Astrocyte of the spinal cord (primary cell): Measurements from ENCODE around the gene SLC22A7.

ENCODE experiments used
- DNase-seq: peaks from one replicate; pipeline ENCODE4 v3.0.0; 2011; ENCODE audit warnings: low read depth, low spot score
- H3K4me3 ChIP-seq: 2 replicates; pipeline ENCODE4 v1.5.1; 2011; ENCODE audit warnings: low read depth, mild to moderate bottlenecking, low read length, moderate library complexity
- CTCF ChIP-seq: IDR thresholded peaks from 2 replicates; pipeline ENCODE4 v1.5.1; 2012; ENCODE audit warnings: low read depth, mild to moderate bottlenecking, low read length, inconsistent platforms
- in situ Hi-C: cut with HindIII; loops from 2 replicates; pipeline ENCODE4 v1.10.0; 2017; ENCODE audit warnings: low sequenced_read_pairs

SLC22A7 gene

GRCh38 chr6:43273707-43274106, 24.4 kb upstream of the SLC22A7 start:
- H3K4me3 ChIP-seq, result no peak overlapping the region
- no peak for DNase-seq
- in situ Hi-C loops, result no loop called here
- TF ChIP-seq CTCF, result no peak

DNA sequence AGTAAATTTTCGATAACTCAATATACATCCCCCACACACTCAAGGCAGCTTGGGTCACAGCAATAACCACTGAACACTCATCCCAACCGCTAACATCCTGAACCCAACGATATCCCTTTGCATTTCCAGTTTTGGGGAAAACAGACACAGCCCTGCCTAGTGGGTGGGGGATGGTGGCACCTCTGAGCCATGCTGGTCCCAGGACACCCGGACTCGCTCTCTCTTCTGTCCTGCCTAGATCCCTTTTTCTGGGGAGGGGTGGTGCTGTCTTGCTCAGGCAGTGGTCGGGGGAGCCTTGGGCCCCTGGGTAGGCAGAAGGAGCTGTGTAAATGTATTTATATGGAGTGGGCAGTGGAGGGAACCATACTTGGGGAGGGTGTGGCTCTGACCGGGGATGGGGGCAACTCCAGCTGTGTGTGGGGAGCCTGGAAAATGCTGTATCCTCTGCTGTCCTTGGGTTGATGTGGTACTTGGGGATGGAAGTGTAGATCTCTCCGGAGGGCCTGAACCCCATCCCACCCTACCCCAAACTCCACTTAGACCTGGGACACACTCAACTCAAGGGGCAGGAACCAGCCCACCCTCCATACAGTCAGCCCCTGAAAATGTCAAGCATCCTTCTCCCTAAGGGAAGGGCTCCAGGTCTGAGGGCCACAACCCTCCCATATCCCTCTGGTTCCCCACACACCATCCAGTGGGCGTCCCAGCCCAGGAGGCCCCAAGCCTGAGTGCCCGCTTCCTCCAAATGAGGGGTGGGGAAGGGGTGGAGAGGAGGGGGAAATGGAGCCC, 23.7 kb upstream of the SLC22A7 start:
- no peak for TF ChIP-seq CTCF

GRCh38 chr6:43274916-43275597, 23.0 kb upstream of the SLC22A7 start:
- no peak for DNase-seq
- peak overlapping the region; percentile 17 for H3K4me3 ChIP-seq

More for the DNA sequence above, 23.7 kb upstream of the SLC22A7 start:
- in situ Hi-C loops, result no loop called here
- DNase-seq, result no peak
- no peak overlapping the region for H3K4me3 ChIP-seq

GRCh38 chr6:43275801-43276576, 22.1 kb upstream of the SLC22A7 start:
- in situ Hi-C loops, result no loop called here
- TF ChIP-seq CTCF, result no peak
- DNase-seq, result no peak
- no peak overlapping the region for H3K4me3 ChIP-seq

More at GRCh38 chr6:43274916-43275597, 23.0 kb upstream of the SLC22A7 start:
- TF ChIP-seq CTCF, result no peak
- in situ Hi-C loops, result no loop called here

DNA sequence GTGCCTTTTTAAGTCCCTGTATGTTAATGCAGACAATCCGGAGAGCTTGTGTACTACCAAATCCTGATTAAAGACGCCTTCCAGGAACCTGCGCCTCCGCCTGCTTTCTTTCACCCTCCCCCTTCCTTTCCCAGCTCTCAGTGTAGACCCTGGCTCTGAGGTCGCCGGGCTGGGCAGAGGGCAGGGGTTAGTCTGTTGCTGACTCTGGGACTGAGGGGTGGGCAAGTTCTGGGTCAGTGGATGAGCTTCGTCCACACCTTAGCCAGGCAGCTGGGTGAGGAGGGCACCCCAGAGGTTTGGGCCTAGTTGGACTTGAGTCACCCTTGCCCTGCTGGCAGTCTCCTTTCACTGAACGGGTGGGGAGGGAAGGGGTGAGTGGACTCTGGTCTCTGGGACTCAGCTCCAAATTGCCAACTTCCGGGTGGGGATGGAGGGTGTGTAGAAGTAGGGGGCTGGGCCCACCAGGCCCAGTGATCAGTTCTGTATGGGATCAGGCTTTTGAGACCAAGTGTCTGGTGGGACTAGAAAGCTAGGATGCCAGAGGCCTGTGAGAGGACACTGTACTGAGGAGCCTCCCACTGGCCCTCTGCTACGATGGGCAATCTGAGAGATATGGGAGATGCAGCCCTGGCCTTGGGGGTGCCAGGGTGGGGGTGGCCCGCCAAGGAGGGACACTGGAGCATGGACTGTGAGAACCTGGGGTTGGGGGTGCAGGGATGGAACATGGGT, 21.3 kb upstream of the SLC22A7 start:
- DNase-seq, result no peak
- in situ Hi-C loops, result no loop called here
- no peak for TF ChIP-seq CTCF
- H3K4me3 ChIP-seq, result no peak overlapping the region

GRCh38 chr6:43277306-43277642, 20.8 kb upstream of the SLC22A7 start:
- no peak for DNase-seq
- H3K4me3 ChIP-seq, result no peak overlapping the region
- no peak for TF ChIP-seq CTCF
- in situ Hi-C loops, result no loop called here
